ENCODE measurements around the gene SMPD1.

The SMPD1 gene

DNA sequence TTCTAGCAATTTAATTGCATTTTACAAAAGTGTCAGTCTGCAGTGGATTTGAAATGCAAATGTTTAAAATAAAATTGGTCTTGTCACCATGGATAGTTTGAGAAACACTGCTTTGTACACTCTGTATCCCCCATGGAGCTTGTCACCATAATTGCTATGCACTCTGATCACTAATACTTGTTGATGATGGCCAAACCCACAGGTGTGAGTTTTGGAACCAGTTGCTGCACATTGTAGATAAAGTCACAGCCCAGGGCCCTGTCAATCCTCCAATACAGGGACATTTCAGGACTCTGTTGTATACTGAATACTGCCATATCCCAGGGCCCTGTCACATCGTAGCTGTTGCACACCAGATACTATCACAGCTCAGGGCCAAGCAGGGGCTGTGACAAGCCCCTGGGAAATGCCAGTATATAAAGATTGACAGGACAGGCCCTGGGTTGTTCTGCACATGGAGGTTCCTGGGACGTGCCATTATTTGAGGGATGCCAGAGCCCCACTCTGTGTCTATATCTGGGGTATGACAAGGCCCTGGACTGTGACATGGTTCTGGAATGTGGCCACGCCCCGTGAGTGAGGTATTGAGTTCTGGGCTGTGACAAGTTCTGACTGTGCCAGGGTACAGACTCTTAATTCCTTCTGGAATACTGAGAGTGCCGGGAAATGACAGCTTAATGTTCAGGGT is 27.9 kb upstream of the SMPD1 start:
- Histone ChIP-seq H3K36me3 (ENCODE audit: insufficient read depth, low read length) (no peaks in the 10 kb centered on the region), H3K4me1 (ENCODE audit: control insufficient read depth, insufficient read depth, low read length, unreplicated experiment) (peaks cover 6% of the 10 kb centered on the region), H2AFZ (ENCODE audit: low read length, unreplicated experiment) (no peak overlapping the region), H3K27me3 (ENCODE audit: insufficient read depth, low read length) (no peaks in the 10 kb centered on the region), H3K4me3 (ENCODE audit: low read depth, low read length) (no peak overlapping the region), H3K79me2 (ENCODE audit: control insufficient read depth, insufficient read depth, low read length, unreplicated experiment) (no peaks in the 10 kb centered on the region), H3K27ac (ENCODE audit: low read depth, low read length) (no peak overlapping the region)

DNA sequence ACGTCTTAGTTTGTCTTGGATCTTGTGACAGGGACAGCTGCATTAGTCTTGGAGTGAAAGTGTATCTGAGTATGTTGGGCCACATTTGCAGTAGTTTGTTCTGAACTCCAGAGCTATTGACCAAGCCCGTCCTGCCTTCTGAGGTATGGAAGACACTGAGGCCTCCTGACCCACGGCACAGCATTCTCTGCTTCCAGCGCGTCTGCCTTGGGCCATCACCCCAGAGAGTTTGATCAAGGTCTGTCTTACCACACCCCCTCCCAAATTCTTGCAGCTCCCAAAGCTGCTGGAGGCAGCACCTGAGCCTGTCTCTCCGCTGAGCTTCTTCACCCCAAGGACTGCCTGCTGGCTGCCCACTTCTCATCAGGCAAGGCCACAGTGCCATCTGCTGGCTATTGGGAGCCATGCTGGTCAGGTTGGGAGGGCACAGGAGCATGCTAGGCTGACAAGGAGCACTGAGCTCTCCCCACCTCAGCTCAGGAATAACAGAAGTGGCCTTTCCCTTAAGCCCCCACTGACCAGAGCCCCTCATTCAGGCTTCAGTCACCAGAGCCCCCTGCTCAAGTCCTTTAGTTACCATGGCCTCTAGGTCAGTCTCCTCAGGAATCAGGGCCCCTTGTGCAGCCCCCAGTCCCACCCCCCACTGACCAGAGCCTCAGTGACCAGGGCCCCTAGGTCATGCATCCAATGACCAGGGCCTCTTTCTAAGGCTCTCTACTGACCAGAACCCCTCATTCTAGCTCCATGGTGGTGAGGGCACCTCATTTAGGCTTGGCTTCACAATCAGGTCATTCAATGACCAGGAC is 27.2 kb upstream of the SMPD1 start:
- Histone ChIP-seq H3K27ac (ENCODE audit: low read depth, low read length) (no peak overlapping the region), H3K4me1 (ENCODE audit: control insufficient read depth, insufficient read depth, low read length, unreplicated experiment) (no peaks in the 10 kb centered on the region), H3K4me3 (ENCODE audit: low read depth, low read length) (no peak overlapping the region), H3K27me3 (ENCODE audit: insufficient read depth, low read length) (no peaks in the 10 kb centered on the region), H3K79me2 (ENCODE audit: control insufficient read depth, insufficient read depth, low read length, unreplicated experiment) (no peaks in the 10 kb centered on the region), H3K36me3 (ENCODE audit: insufficient read depth, low read length) (no peaks in the 10 kb centered on the region), H2AFZ (ENCODE audit: low read length, unreplicated experiment) (no peak overlapping the region)

DNA sequence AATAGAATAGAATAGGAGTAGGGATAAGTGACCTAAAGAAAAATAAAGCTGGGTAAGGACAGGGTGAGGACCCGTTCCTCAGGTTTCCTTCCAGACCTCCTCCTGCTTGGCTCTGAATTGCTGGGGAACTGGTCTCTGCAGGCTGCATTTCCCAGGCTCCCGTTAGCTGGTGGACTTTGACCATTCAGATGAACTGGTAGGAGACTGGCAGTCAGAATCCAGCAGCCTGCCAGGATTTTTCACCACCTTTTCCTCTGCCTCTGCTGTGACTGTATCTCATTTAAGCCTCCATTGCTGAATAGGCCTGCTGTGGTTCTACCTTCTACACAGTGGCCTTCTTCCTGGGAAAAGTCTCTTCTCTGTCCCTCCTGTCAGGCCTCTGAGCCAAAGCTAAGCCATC is 24.6 kb upstream of the SMPD1 start:
- Histone ChIP-seq H3K4me3 (ENCODE audit: low read depth, low read length) (no peak overlapping the region), H2AFZ (ENCODE audit: low read length, unreplicated experiment) (no peak overlapping the region), H3K4me1 (ENCODE audit: control insufficient read depth, insufficient read depth, low read length, unreplicated experiment) (no peaks in the 10 kb centered on the region), H3K79me2 (ENCODE audit: control insufficient read depth, insufficient read depth, low read length, unreplicated experiment) (no peaks in the 10 kb centered on the region), H3K27ac (ENCODE audit: low read depth, low read length) (no peak overlapping the region), H3K36me3 (ENCODE audit: insufficient read depth, low read length) (no peaks in the 10 kb centered on the region), H3K27me3 (ENCODE audit: insufficient read depth, low read length) (no peaks in the 10 kb centered on the region)

DNA sequence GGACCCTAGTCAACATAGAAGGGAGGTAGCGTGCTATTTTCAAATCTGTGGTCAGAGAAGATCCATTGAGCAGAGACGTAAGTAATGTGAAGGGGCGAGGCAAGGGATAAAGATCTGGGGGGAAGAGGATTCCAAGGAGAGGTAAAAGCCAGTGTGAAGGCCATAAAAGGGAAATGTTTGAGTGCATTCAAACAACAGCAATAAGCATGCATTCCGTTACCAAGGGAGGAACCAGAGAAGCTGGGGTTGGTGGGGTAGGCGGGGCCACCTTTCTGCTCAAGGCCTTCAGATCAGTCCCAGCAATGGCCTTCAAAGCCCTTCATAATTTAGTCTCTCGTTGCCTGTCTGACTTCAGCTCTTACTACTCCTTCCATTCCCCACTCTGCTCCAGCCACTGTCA is 18.4 kb upstream of the SMPD1 start:
- H3K27me3 ChIP-seq (ENCODE audit: insufficient read depth, low read length): no peaks in the 10 kb centered on the region
- no peaks in the 10 kb centered on the region for H3K4me1 ChIP-seq (ENCODE audit: control insufficient read depth, insufficient read depth, low read length, unreplicated experiment)
- no peaks in the 10 kb centered on the region for H3K79me2 ChIP-seq (ENCODE audit: control insufficient read depth, insufficient read depth, low read length, unreplicated experiment)
- H3K27ac ChIP-seq (ENCODE audit: low read depth, low read length): no peak overlapping the region
- H2AFZ ChIP-seq (ENCODE audit: low read length, unreplicated experiment): no peak overlapping the region
- no peaks in the 10 kb centered on the region for H3K36me3 ChIP-seq (ENCODE audit: insufficient read depth, low read length)
- H3K4me3 ChIP-seq (ENCODE audit: low read depth, low read length): no peak overlapping the region

DNA sequence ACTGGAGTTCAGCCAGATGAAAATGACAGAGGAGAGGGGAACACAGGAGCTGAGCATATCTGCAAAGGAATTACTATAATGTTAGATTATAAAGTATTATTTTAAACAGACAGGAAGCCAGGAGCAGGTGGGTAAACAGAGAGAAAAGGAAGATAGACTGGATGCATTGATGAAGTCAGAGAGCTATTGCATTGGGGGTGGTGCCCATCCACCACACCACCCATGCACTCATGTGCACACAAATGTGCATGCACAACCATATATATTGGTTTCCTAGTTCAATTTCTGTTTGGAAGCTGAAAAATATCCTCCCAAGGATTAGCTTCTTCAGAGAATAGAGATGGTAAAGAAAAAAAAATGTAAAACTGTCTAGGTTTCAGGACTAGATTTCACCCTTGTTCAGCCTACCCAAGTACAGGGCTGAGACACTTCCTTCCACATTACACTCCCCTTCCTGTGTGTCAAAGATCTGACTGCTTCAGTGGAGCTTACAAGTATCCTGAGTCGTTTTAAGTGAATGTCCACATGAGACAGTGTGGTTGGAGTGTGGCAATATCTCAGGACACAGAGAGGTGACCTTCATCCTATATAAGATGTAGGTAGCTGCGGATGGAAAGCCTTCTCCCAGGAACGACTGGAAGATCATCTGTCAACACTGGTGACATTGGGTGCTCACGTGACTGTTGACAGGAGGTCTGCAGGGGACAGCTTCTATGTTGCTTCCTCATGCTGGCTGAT is 12.2 kb upstream of the SMPD1 start:
- H3K4me1 ChIP-seq (ENCODE audit: control insufficient read depth, insufficient read depth, low read length, unreplicated experiment): peaks cover 10% of the 10 kb centered on the region
- H3K27me3 ChIP-seq (ENCODE audit: insufficient read depth, low read length): no peaks in the 10 kb centered on the region
- H3K4me3 ChIP-seq (ENCODE audit: low read depth, low read length): no peak overlapping the region
- H2AFZ ChIP-seq (ENCODE audit: low read length, unreplicated experiment): no peak overlapping the region
- H3K79me2 ChIP-seq (ENCODE audit: control insufficient read depth, insufficient read depth, low read length, unreplicated experiment): no peaks in the 10 kb centered on the region
- no peak overlapping the region for H3K27ac ChIP-seq (ENCODE audit: low read depth, low read length)
- no peaks in the 10 kb centered on the region for H3K36me3 ChIP-seq (ENCODE audit: insufficient read depth, low read length)

DNA sequence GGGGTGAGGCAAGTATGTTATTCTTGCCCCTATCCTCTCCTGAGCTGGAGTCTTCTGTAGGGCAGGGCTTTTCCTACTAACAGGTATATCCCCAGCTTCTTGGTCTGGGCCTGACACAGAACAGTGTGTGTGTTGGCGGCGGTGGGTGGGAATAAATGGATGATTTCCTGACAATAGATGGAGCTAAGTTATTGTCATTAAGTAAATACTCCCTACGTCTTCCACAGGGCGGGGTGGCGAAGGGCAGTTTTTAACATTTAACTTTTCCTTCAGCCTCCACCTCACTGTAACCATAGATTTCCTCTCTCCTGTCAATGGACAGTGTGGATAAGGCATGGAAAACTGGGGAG is 11.7 kb upstream of the SMPD1 start:
- Histone ChIP-seq H3K36me3 (ENCODE audit: insufficient read depth, low read length) (no peaks in the 10 kb centered on the region), H3K27ac (ENCODE audit: low read depth, low read length) (no peak overlapping the region), H3K79me2 (ENCODE audit: control insufficient read depth, insufficient read depth, low read length, unreplicated experiment) (no peaks in the 10 kb centered on the region), H3K27me3 (ENCODE audit: insufficient read depth, low read length) (no peaks in the 10 kb centered on the region), H3K4me1 (ENCODE audit: control insufficient read depth, insufficient read depth, low read length, unreplicated experiment) (peaks cover 10% of the 10 kb centered on the region), H3K4me3 (ENCODE audit: low read depth, low read length) (no peak overlapping the region), H2AFZ (ENCODE audit: low read length, unreplicated experiment) (no peak overlapping the region)

DNA sequence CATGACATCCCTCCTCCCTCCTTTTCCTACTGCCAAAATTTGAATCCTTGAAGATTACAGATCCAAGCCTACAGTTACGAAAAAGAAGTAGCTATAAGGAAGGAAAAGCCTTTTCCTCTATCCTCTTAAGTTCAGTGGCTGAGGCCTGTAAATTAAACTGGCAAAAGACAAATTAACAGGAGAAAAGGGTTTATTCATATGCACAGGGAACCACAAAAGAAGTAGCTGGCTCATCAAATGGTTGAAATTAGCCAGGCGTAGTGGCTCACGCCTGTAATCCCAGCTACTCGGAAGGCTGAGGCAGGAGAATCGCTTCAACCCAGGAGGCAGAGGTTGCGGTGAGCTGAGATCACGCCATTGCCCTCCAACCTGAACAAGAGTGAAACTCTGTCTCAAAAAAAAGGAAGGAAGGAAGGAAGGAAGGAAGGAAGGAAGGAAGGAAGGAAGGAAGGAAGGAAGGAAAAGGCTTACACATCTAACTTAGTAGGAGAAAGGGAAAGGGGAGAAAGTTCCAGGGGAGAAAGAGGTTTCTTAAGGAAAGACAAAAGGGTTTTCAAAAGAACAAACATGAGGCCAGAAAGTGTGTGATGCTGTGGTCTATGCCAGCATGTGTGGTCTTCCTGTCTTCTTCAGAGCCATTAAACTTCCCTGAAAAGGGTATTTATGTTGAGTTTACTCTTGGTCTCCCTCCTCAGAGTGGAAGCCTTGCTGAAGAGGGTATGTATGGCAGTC is 5.1 kb upstream of the SMPD1 start:
- no peak overlapping the region for H3K4me3 ChIP-seq (ENCODE audit: low read depth, low read length)
- no peak overlapping the region for H3K27ac ChIP-seq (ENCODE audit: low read depth, low read length)
- H3K4me1 ChIP-seq (ENCODE audit: control insufficient read depth, insufficient read depth, low read length, unreplicated experiment): peaks cover 26% of the 10 kb centered on the region
- no peaks in the 10 kb centered on the region for H3K79me2 ChIP-seq (ENCODE audit: control insufficient read depth, insufficient read depth, low read length, unreplicated experiment)
- H2AFZ ChIP-seq (ENCODE audit: low read length, unreplicated experiment): no peak overlapping the region
- H3K36me3 ChIP-seq (ENCODE audit: insufficient read depth, low read length): no peaks in the 10 kb centered on the region
- no peaks in the 10 kb centered on the region for H3K27me3 ChIP-seq (ENCODE audit: insufficient read depth, low read length)

DNA sequence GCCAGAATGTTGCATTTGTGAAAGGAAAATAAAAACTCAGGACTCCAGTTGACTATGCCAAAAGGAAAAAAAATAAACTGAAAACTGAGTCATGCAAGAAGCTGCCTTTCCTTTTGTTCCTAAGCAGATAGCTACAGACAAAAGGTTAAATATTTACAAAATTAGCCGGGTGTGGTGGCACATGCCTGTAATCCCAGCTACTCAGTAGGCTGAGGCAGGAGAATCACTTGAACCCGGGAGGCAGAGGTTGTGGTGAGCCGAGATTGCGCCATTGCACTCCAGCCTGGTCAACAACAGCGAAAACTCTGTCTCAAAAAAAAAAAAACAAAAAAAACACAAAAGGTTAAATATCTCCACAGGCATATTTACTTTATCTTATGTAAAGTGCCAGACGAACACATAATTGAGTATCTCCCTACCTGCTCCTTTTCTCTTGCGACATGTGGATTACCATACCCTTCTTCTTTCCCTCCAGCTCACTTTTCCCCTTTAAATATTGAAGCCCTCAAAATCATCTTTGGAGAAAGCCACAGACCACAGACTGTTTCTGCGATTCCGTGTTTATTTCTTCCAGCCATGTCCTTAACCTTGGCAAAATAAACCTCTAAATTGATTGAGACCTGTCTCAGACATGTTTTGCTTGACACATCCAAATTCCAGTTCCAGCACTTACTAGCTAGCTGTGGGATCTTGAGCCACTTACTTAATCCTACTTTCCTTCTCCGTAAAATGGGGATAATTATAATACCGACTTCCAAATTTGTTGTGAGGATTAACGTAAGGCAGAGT is 2.3 kb upstream of the SMPD1 start:
- peak overlapping the region; percentile 86 for H3K27ac ChIP-seq (ENCODE audit: low read depth, low read length)
- peaks cover 31% of the 10 kb centered on the region for H3K4me1 ChIP-seq (ENCODE audit: control insufficient read depth, insufficient read depth, low read length, unreplicated experiment)
- H2AFZ ChIP-seq (ENCODE audit: low read length, unreplicated experiment): peak overlapping the region; percentile 96
- peaks cover 12% of the 10 kb centered on the region for H3K79me2 ChIP-seq (ENCODE audit: control insufficient read depth, insufficient read depth, low read length, unreplicated experiment)
- H3K4me3 ChIP-seq (ENCODE audit: low read depth, low read length): peak overlapping the region; percentile 53
- H3K36me3 ChIP-seq (ENCODE audit: insufficient read depth, low read length): no peaks in the 10 kb centered on the region
- H3K27me3 ChIP-seq (ENCODE audit: insufficient read depth, low read length): no peaks in the 10 kb centered on the region

DNA sequence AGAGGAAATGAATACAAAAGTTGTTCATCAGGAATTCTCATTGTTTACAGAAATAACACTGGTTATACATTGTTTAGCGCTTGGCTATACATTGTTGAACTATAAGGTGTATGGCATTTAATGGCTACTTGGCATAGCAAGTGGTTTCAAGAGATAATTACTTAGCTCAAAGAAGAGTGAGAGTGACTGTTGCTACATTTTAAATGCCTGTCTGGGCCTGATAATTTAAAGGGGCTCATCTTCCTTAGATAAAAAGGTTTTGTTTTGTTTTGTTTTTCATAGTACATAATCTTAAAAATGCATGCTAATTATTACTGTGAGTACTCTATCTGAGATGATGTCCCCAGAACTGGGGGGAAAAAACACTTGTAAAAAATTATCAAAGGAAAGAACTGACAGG is 1.5 kb upstream of the SMPD1 start:
- Histone ChIP-seq H2AFZ (ENCODE audit: low read length, unreplicated experiment) (peak overlapping the region; percentile 57), H3K27me3 (ENCODE audit: insufficient read depth, low read length) (no peaks in the 10 kb centered on the region), H3K4me1 (ENCODE audit: control insufficient read depth, insufficient read depth, low read length, unreplicated experiment) (peaks cover 31% of the 10 kb centered on the region), H3K36me3 (ENCODE audit: insufficient read depth, low read length) (no peaks in the 10 kb centered on the region), H3K79me2 (ENCODE audit: control insufficient read depth, insufficient read depth, low read length, unreplicated experiment) (peaks cover 12% of the 10 kb centered on the region), H3K27ac (ENCODE audit: low read depth, low read length) (peak overlapping the region; percentile 86), H3K4me3 (ENCODE audit: low read depth, low read length) (no peak overlapping the region)

All from ACC112 (cell line).